Gastroesophageal sphincter (tissue), 3 donors: ENCODE measurements around the gene NCOA5.

Experiments used
- EP300 ChIP-seq: sonication (generic); formaldehyde crosslinking; IDR thresholded peaks from one replicate; pipeline ENCODE4 v1.6.1; 2017; ENCODE audit warnings: antibody characterized with exemption, mild to moderate bottlenecking
- POLR2A ChIP-seq, 2 donors: fragments of 450-650 bp; IDR thresholded peaks; one replicate each; pipeline ENCODE4 v1.6.1; 2017; ENCODE audit warnings: antibody characterized with exemption in 2 of 2, mild to moderate bottlenecking in 2 of 2, moderate library complexity in 1 of 2
- POLR2AphosphoS5 ChIP-seq: sonication (generic); formaldehyde crosslinking; IDR thresholded peaks from one replicate; pipeline ENCODE4 v1.6.1; 2017; ENCODE audit warnings: antibody characterized with exemption
- TF ChIP-seq, protein P1 (sequence below), 4 experiments: fragments of 200-600 bp in 2 of 4; fragments of 450-650 bp in 2 of 4; sonication (generic) in 1 of 4; IDR thresholded peaks; one replicate each; pipeline ENCODE4 v1.5.1; 2017 to 2019; ENCODE audit warnings: antibody characterized with exemption in 4 of 4, mild to moderate bottlenecking in 2 of 4, moderate library complexity in 2 of 4

DNA sequence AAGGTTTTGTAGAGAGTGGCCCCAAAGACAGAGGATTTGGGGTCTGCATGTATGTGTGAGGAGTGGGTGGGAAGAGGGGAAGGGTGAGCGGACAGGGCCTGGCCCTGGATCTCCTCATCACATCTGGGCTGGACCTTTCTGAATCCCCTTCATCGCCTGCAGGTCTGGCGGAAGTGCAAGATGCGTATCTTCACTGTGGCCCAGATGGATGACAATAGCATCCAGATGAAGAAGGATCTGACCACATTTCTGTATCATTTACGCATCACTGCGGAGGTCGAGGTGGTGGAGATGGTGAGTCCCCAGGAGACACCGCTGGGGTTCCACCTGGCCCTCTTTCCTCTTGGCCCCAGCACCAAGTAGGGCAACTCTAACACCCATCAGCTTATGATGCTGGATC is 36.3 kb downstream of the NCOA5 start:
- TF ChIP-seq, protein P1, sequence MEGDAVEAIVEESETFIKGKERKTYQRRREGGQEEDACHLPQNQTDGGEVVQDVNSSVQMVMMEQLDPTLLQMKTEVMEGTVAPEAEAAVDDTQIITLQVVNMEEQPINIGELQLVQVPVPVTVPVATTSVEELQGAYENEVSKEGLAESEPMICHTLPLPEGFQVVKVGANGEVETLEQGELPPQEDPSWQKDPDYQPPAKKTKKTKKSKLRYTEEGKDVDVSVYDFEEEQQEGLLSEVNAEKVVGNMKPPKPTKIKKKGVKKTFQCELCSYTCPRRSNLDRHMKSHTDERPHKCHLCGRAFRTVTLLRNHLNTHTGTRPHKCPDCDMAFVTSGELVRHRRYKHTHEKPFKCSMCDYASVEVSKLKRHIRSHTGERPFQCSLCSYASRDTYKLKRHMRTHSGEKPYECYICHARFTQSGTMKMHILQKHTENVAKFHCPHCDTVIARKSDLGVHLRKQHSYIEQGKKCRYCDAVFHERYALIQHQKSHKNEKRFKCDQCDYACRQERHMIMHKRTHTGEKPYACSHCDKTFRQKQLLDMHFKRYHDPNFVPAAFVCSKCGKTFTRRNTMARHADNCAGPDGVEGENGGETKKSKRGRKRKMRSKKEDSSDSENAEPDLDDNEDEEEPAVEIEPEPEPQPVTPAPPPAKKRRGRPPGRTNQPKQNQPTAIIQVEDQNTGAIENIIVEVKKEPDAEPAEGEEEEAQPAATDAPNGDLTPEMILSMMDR (IDR thresholded peaks at IDR 0.05): no peak
- no peak for TF ChIP-seq POLR2A (IDR thresholded peaks at IDR 0.05)
- TF ChIP-seq POLR2AphosphoS5: no peak
- TF ChIP-seq EP300: no peak
